Measurements from ENCODE around the gene SSU72. TPM values are rescaled to one million over a fixed set of nuclear protein-coding genes. Genes with fewer than 3 reads are reported as not detected.

Gene SSU72
- total and polyA plus RNA-seq, 8 donors = 45.7 to 215 (median 92.1) TPM

- no peaks in the 10 kb centered on the region for H3K36me3 ChIP-seq
- DNase-seq = no peak
- intact Hi-C loops (cut with DNase I; ENCODE audit: low total_unique reads) = no loop called here
- H3K4me3 ChIP-seq = no peak overlapping the region
- H3K9me3 ChIP-seq = no peaks in the 10 kb centered on the region
- no peak overlapping the region for H3K27ac ChIP-seq
- H3K27me3 ChIP-seq = peaks cover 7 to 44% (median 10%) of the 10 kb centered on the region in 3 donors
- peaks cover 0 to 4% (median 1%) of the 10 kb centered on the region in 4 donors for H3K4me1 ChIP-seq
- no peak for TF ChIP-seq POLR2AphosphoS5 (IDR thresholded peaks at IDR 0.05)
- TF ChIP-seq EP300 (IDR thresholded peaks at IDR 0.05) = no peak
- TF ChIP-seq CTCF (IDR thresholded peaks at IDR 0.05) = no peak
- no peak for TF ChIP-seq POLR2A (IDR thresholded peaks at IDR 0.05)
- WGBS, 5 donors = 79 to 89% (median 85%) methylated on average over 12 to 17 of the region's 17 CpGs
Observed at GRCh38 chr1:1605724-1606123, 31.1 kb upstream of the SSU72 start.

- H3K4me3 ChIP-seq = no peak overlapping the region
- H3K4me1 ChIP-seq = peaks cover 5 to 10% (median 8%) of the 10 kb centered on the region in 4 donors
- H3K27ac ChIP-seq = no peak overlapping the region
- TF ChIP-seq POLR2AphosphoS5 (IDR thresholded peaks at IDR 0.05) (no peak), POLR2A (IDR thresholded peaks at IDR 0.05) (no peak), CTCF (IDR thresholded peaks at IDR 0.05) (no peak), EP300 (IDR thresholded peaks at IDR 0.05) (no peak)
- H3K36me3 ChIP-seq = no peaks in the 10 kb centered on the region
- peaks cover 12 to 50% (median 16%) of the 10 kb centered on the region in 3 donors for H3K27me3 ChIP-seq
- H3K9me3 ChIP-seq = no peaks in the 10 kb centered on the region
- 67 to 80% (median 77%) methylated on average over 14 of the region's 14 CpGs for WGBS, 5 donors
- intact Hi-C loops (cut with DNase I; ENCODE audit: low total_unique reads) = no loop called here
- DNase-seq = no peak
Observed at GRCh38 chr1:1605034-1605591, 30.4 kb upstream of the SSU72 start.

GRCh38 chr1:1604374-1605033, 29.8 kb upstream of the SSU72 start:
- Histone ChIP-seq H3K4me3 (no peak overlapping the region), H3K36me3 (no peaks in the 10 kb centered on the region), H3K27ac (no peak overlapping the region), H3K27me3 (peaks cover 13 to 53% (median 16%) of the 10 kb centered on the region in 3 donors), H3K4me1 (peaks cover 7 to 12% (median 9%) of the 10 kb centered on the region in 4 donors), H3K9me3 (no peaks in the 10 kb centered on the region)
- DNase-seq = no peak
- 73 to 87% (median 78%) methylated on average over 11 to 15 of the region's 15 CpGs for WGBS, 5 donors
- TF ChIP-seq CTCF (IDR thresholded peaks at IDR 0.05) = no peak
- intact Hi-C loops (cut with DNase I; ENCODE audit: low total_unique reads) = no loop called here

- H3K36me3 ChIP-seq = no peaks in the 10 kb centered on the region
- H3K4me1 ChIP-seq = peaks cover 13 to 19% (median 15%) of the 10 kb centered on the region in 4 donors
- intact Hi-C loops (cut with DNase I; ENCODE audit: low total_unique reads) = no loop called here
- TF ChIP-seq CTCF (IDR thresholded peaks at IDR 0.05) (no peak), POLR2AphosphoS5 (IDR thresholded peaks at IDR 0.05) (no peak), POLR2A (IDR thresholded peaks at IDR 0.05) (no peak), EP300 (IDR thresholded peaks at IDR 0.05) (no peak)
- 64 to 74% (median 70%) methylated on average over 8 to 13 of the region's 13 CpGs for WGBS, 5 donors
- no peak overlapping the region for H3K27ac ChIP-seq
- no peak overlapping the region for H3K4me3 ChIP-seq
- H3K9me3 ChIP-seq = no peaks in the 10 kb centered on the region
- DNase-seq = no peak
- H3K27me3 ChIP-seq = peaks cover 13 to 60% (median 22%) of the 10 kb centered on the region in 3 donors
Observed at GRCh38 chr1:1603671-1604373, 29.2 kb upstream of the SSU72 start.

All from stomach (tissue), 9 donors.